GM23338 (cell line): ENCODE measurements around the gene PGLYRP1. TPM values are rescaled to one million over a fixed set of nuclear protein-coding genes. Genes with fewer than 3 reads are reported as not detected.

Source experiments
- ATAC-seq: fragments of 200-7000 bp; cut with Tn5 transposase; 3 replicates; pipeline ENCODE4 v1.9.1; 2020
- DNase-seq: peaks from one replicate; pipeline ENCODE4 v3.0.0-alpha.2; 2015; ENCODE audit warnings: low spot score
- H2AFZ ChIP-seq: fragments of 200-600 bp; sonication (generic); 2 replicates; pipeline ENCODE4 v1.8.0; 2016; ENCODE audit warnings: antibody characterized with exemption, mild to moderate bottlenecking, moderate library complexity
- H3F3A ChIP-seq: fragments of 200-600 bp; sonication (generic); replicated peaks from 2 replicates; pipeline ENCODE4 v1.8.0; 2017; ENCODE audit warnings: antibody characterized with exemption, mixed run types, low read depth
- H3K27ac ChIP-seq: fragments of 200-600 bp; sonication (generic); 2 replicates; pipeline ENCODE4 v1.6.1; 2016; ENCODE audit warnings: low read depth
- H3K27me3 ChIP-seq: fragments of 200-600 bp; sonication (generic); 2 replicates; pipeline ENCODE4 v1.8.0; 2016; ENCODE audit warnings: mild to moderate bottlenecking, mixed run types, moderate library complexity; ENCODE audit not compliant: insufficient read depth
- H3K36me3 ChIP-seq: fragments of 200-600 bp; sonication (generic); 2 replicates; pipeline ENCODE4 v1.8.0; 2016; ENCODE audit warnings: mild to moderate bottlenecking; ENCODE audit not compliant: insufficient read depth
- H3K4me1 ChIP-seq: fragments of 200-600 bp; sonication (generic); 2 replicates; pipeline ENCODE4 v1.8.0; 2016; ENCODE audit warnings: mild to moderate bottlenecking, moderate library complexity; ENCODE audit not compliant: insufficient read depth
- H3K4me2 ChIP-seq: fragments of 200-600 bp; sonication (generic); 2 replicates; pipeline ENCODE4 v1.7.1; 2017; ENCODE audit warnings: mixed run types
- H3K4me3 ChIP-seq: fragments of 200-600 bp; sonication (generic); 2 replicates; pipeline ENCODE4 v1.6.1; 2016; ENCODE audit warnings: mixed run types
- H3K79me2 ChIP-seq: fragments of 200-600 bp; sonication (generic); replicated peaks from 2 replicates; pipeline ENCODE4 v1.8.0; 2017; ENCODE audit warnings: mild to moderate bottlenecking; ENCODE audit not compliant: insufficient read depth
- H3K9me2 ChIP-seq: fragments of 200-600 bp; sonication (generic); 2 replicates; pipeline ENCODE4 v1.8.0; 2017; ENCODE audit not compliant: insufficient read depth
- H4K20me1 ChIP-seq: fragments of 200-600 bp; sonication (generic); replicated peaks from 2 replicates; pipeline ENCODE4 v1.8.0; 2017; ENCODE audit warnings: mild to moderate bottlenecking; ENCODE audit not compliant: insufficient read depth
- H3K27ac Mint-ChIP-seq: 2 replicates; pipeline ENCODE4 v1.8.0; 2020; ENCODE audit warnings: inconsistent platforms, mild to moderate bottlenecking, moderate library complexity, mixed read lengths
- H3K27me3 Mint-ChIP-seq: 3 replicates; pipeline ENCODE4 v1.8.0; 2022; ENCODE audit warnings: low read depth, mild to moderate bottlenecking, moderate library complexity, mixed read lengths, inconsistent platforms; ENCODE audit not compliant: insufficient read depth, poor library complexity
- H3K36me3 Mint-ChIP-seq: 3 replicates; pipeline ENCODE4 v1.8.0; 2021; ENCODE audit warnings: low read depth, mild to moderate bottlenecking, inconsistent platforms, moderate library complexity, mixed read lengths
- H3K4me1 Mint-ChIP-seq: 3 replicates; pipeline ENCODE4 v1.8.0; 2020; ENCODE audit warnings: mild to moderate bottlenecking, inconsistent platforms, mixed read lengths
- H3K4me3 Mint-ChIP-seq: 3 replicates; pipeline ENCODE4 v1.8.0; 2021; ENCODE audit warnings: moderate library complexity, mild to moderate bottlenecking, inconsistent platforms, mixed read lengths
- H3K9me3 Mint-ChIP-seq: 3 replicates; pipeline ENCODE4 v1.8.0; 2020; ENCODE audit warnings: moderate library complexity, mild to moderate bottlenecking, inconsistent platforms, mixed read lengths
- EZH2 ChIP-seq: fragments of 200-600 bp; sonication (generic); IDR thresholded peaks from one replicate; pipeline ENCODE4 v1.8.0; 2017; ENCODE audit warnings: antibody characterized with exemption, mild to moderate bottlenecking, low read depth; ENCODE audit not compliant: unreplicated experiment
- EZH2phosphoT487 ChIP-seq: fragments of 200-600 bp; sonication (generic); IDR thresholded peaks from one replicate; pipeline ENCODE4 v1.8.1; 2018; ENCODE audit warnings: antibody characterized with exemption; ENCODE audit not compliant: unreplicated experiment
- JUNB ChIP-seq: IDR thresholded peaks from one replicate; pipeline ENCODE4 v1.6.1; 2016; ENCODE audit warnings: antibody characterized with exemption; ENCODE audit not compliant: unreplicated experiment
- POLR2AphosphoS5 ChIP-seq: IDR thresholded peaks from 2 replicates; pipeline ENCODE4 v1.6.1; 2016; ENCODE audit warnings: antibody characterized with exemption, low read depth
- STAT1 ChIP-seq: IDR thresholded peaks from one replicate; pipeline ENCODE4 v1.6.1; 2016; ENCODE audit warnings: antibody characterized with exemption; ENCODE audit not compliant: unreplicated experiment
- ZNF114 ChIP-seq: fragments of 250-450 bp; sonication (Bioruptor Pico); IDR thresholded peaks from 2 replicates; pipeline ENCODE4 v1.5.0; 2020; ENCODE audit warnings: mild to moderate bottlenecking, moderate library complexity
- ZNF331 ChIP-seq: fragments of 250-450 bp; sonication (Bioruptor Pico); IDR thresholded peaks from 2 replicates; pipeline ENCODE4 v1.5.0; 2020; ENCODE audit warnings: low read depth, mild to moderate bottlenecking, moderate library complexity
- polyA plus RNA-seq: library from polyadenylated mRNA; unstranded; fragments of >200 nt; fragmentation: Nextera tagmentation; extraction: Ambion mirVana; gene quantifications from 2 replicates; pipeline ENCODE4 v1.2.1, GENCODE V29; 2016
- total RNA-seq: library from RNA; depleted of rRNA; stranded (reverse); fragments of >200 nt; shearing (Covaris generic); gene quantifications from 2 replicates; pipeline ENCODE4 v1.2.3, GENCODE V29; 2014
- TF ChIP-seq, protein P1 (sequence below): IDR thresholded peaks from one replicate; pipeline ENCODE4 v1.6.1; 2018; ENCODE audit warnings: antibody characterized with exemption; ENCODE audit not compliant: unreplicated experiment
- TF ChIP-seq, protein P2 (sequence below): IDR thresholded peaks from 2 replicates; pipeline ENCODE4 v1.6.1; 2016; ENCODE audit warnings: antibody characterized with exemption
- TF ChIP-seq, protein P3 (sequence below), 2 experiments: fragments of 200-600 bp in 1 of 2; sonication (generic) in 1 of 2; conservative IDR thresholded peaks; 2 replicates each; pipeline versions ENCODE4 v1.5.1 to v1.6.1; 2016 to 2017; ENCODE audit warnings: antibody characterized with exemption in 2 of 2, low read depth in 2 of 2, mild to moderate bottlenecking in 2 of 2, moderate library complexity in 1 of 2

PGLYRP1 gene
- total and polyA plus RNA-seq, 2 experiments from 2014 or later: not detected

DNA sequence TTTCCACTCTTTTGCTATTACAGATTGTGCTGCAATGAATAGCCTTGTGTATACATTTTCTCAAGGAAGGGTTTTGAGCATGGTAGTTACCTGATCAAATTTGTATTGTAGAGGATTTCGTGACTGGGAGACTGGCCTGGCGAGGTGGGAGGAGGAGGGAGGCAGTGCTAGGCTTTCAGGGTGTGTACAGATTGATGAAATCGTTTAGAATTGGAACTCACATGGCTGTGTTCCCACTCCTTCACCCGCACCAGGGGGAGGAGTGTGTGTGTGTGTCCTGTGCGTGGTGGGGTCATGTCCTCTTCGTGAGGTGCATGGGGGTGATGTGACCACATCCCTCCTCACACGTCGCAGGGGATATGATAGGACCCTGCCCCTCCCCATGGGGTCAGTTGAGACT is 8.3 kb downstream of the PGLYRP1 start (continued):
- TF ChIP-seq, protein P1, sequence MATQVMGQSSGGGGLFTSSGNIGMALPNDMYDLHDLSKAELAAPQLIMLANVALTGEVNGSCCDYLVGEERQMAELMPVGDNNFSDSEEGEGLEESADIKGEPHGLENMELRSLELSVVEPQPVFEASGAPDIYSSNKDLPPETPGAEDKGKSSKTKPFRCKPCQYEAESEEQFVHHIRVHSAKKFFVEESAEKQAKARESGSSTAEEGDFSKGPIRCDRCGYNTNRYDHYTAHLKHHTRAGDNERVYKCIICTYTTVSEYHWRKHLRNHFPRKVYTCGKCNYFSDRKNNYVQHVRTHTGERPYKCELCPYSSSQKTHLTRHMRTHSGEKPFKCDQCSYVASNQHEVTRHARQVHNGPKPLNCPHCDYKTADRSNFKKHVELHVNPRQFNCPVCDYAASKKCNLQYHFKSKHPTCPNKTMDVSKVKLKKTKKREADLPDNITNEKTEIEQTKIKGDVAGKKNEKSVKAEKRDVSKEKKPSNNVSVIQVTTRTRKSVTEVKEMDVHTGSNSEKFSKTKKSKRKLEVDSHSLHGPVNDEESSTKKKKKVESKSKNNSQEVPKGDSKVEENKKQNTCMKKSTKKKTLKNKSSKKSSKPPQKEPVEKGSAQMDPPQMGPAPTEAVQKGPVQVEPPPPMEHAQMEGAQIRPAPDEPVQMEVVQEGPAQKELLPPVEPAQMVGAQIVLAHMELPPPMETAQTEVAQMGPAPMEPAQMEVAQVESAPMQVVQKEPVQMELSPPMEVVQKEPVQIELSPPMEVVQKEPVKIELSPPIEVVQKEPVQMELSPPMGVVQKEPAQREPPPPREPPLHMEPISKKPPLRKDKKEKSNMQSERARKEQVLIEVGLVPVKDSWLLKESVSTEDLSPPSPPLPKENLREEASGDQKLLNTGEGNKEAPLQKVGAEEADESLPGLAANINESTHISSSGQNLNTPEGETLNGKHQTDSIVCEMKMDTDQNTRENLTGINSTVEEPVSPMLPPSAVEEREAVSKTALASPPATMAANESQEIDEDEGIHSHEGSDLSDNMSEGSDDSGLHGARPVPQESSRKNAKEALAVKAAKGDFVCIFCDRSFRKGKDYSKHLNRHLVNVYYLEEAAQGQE: no peak
- TF ChIP-seq ZNF331 (CRISPR knock-in tag) (no peak), EZH2 (no peak), POLR2AphosphoS5 (no peak), EZH2phosphoT487 (no peak), STAT1 (no peak), JUNB (no peak)
- TF ChIP-seq, protein P2, sequence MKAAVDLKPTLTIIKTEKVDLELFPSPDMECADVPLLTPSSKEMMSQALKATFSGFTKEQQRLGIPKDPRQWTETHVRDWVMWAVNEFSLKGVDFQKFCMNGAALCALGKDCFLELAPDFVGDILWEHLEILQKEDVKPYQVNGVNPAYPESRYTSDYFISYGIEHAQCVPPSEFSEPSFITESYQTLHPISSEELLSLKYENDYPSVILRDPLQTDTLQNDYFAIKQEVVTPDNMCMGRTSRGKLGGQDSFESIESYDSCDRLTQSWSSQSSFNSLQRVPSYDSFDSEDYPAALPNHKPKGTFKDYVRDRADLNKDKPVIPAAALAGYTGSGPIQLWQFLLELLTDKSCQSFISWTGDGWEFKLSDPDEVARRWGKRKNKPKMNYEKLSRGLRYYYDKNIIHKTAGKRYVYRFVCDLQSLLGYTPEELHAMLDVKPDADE: no peak
- TF ChIP-seq, protein P3, sequence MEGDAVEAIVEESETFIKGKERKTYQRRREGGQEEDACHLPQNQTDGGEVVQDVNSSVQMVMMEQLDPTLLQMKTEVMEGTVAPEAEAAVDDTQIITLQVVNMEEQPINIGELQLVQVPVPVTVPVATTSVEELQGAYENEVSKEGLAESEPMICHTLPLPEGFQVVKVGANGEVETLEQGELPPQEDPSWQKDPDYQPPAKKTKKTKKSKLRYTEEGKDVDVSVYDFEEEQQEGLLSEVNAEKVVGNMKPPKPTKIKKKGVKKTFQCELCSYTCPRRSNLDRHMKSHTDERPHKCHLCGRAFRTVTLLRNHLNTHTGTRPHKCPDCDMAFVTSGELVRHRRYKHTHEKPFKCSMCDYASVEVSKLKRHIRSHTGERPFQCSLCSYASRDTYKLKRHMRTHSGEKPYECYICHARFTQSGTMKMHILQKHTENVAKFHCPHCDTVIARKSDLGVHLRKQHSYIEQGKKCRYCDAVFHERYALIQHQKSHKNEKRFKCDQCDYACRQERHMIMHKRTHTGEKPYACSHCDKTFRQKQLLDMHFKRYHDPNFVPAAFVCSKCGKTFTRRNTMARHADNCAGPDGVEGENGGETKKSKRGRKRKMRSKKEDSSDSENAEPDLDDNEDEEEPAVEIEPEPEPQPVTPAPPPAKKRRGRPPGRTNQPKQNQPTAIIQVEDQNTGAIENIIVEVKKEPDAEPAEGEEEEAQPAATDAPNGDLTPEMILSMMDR (conservative IDR thresholded peaks at IDR 0.05; ENCODE audit: low read depth in 2 of 2): no peak

DNA sequence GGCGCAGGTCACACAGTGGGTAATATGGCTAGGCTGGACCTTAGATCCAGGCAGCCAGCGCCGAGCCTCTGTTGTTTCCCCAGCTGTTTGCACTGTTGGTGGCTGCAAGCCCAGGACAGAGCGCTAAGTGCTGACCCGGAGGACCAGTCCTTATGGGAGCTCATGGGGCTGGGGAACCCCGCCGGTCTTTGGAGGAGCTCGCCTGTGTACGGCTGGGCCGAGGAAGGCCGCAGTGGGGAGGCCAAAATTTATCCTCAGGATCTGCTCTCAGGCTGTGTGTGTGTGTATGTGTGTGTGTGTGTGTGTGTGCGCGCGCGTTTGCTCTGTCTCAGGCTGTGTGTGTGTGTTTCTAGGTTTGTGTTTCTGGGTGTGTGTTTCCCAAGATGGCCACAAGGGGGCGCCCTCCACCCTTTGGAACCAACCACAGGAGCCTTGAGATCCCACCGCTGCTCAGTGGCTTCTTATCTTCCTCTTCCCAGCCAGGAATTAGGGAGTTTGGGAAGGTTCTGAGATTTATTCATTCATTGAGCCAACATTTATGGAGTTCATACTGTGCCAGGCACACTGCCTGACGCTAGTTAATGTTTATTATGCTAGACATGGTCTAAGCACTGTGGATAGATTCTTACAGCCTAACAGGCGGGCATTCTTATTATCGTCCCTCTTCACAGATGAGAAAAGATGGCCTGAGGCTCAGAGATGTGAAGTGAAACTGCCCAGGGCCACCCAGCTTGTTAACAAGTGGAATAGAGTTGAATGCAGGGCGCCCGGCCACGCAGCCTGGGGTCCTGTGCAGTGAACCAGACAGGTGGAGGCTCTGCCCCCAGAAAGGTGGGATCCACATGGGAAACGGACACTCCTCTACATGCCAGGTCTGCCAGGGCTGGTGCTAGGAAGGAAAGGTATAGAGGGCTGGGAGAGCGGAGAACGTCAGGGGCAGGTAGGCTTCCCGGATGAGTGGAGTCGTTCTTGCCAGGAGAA is 13.0 kb downstream of the PGLYRP1 start:
- H3K4me3 Mint-ChIP-seq: no peak overlapping the region
- Histone ChIP-seq H3K27ac (0 out of 2 replicates have a peak overlapping the region, but pooled peaks have one; percentile 45), H2AFZ (no peak overlapping the region), H3K9me2 (no peaks in the 10 kb centered on the region), H3K4me2 (peak overlapping the region; percentile 65), H4K20me1 (peaks cover 16% of the 10 kb centered on the region), H3K27me3 (peaks cover 22% of the 10 kb centered on the region), H3K4me3 (no peak overlapping the region), H3K36me3 (no peaks in the 10 kb centered on the region), H3F3A (no peaks in the 10 kb centered on the region), H3K79me2 (no peaks in the 10 kb centered on the region), H3K4me1 (peaks cover 6% of the 10 kb centered on the region; the same call in 1 of the 2 replicates)
- no peaks in the 10 kb centered on the region for H3K9me3 Mint-ChIP-seq
- peaks cover 8% of the 10 kb centered on the region for H3K27me3 Mint-ChIP-seq
- H3K36me3 Mint-ChIP-seq: peaks cover 22% of the 10 kb centered on the region
- no peak overlapping the region for H3K27ac Mint-ChIP-seq
- H3K4me1 Mint-ChIP-seq: peaks cover 4% of the 10 kb centered on the region; the same call in 2 of the 3 replicates
- ATAC-seq (peak; percentile 87), DNase-seq (peak; percentile 85)
- TF ChIP-seq, protein P3 (conservative IDR thresholded peaks at IDR 0.05; ENCODE audit: low read depth in 2 of 2): peak; percentile 71 to 91
- no peak for TF ChIP-seq EZH2
- no peak for TF ChIP-seq ZNF114 (CRISPR knock-in tag)
